ENCODE measurements around the gene MARS2.
"Not testable (repeated sequence)": the region's sequence is repeated elsewhere in the genome, so short reads cannot be mapped to it uniquely, and the experiment has no call there.

Gene MARS2

GRCh38 chr2:197707316-197708213 lies 2.4 kb downstream of the MARS2 start:
- H3K4me3 ChIP-seq (ENCODE audit: low read depth, low read length): peak overlapping the region; percentile 89
- TF ChIP-seq CTCF (conservative IDR thresholded peaks at IDR 0.05; ENCODE audit: low read depth, low read length): peak; percentile 62
- peak; percentile 80 for DNase-seq (ENCODE audit: low read depth)

GRCh38 chr2:197708331-197708730 lies 3.2 kb downstream of the MARS2 start:
- no peak for TF ChIP-seq CTCF (conservative IDR thresholded peaks at IDR 0.05; ENCODE audit: low read depth, low read length)
- H3K4me3 ChIP-seq (ENCODE audit: low read depth, low read length): no peak overlapping the region
- DNase-seq (ENCODE audit: low read depth): peak; percentile 75

- H3K4me3 ChIP-seq (ENCODE audit: low read depth, low read length); DNase-seq (ENCODE audit: low read depth): not testable (repeated sequence)
Observed at GRCh38 chr2:197709140-197709539, 4.0 kb downstream of the MARS2 start.

- TF ChIP-seq CTCF (conservative IDR thresholded peaks at IDR 0.05; ENCODE audit: low read depth, low read length): no peak
- DNase-seq (ENCODE audit: low read depth): no peak
- H3K4me3 ChIP-seq (ENCODE audit: low read depth, low read length): no peak overlapping the region
Observed at GRCh38 chr2:197710424-197711042, 5.4 kb downstream of the MARS2 start.

GRCh38 chr2:197711578-197711977 lies 6.4 kb downstream of the MARS2 start:
- no peak overlapping the region for H3K4me3 ChIP-seq (ENCODE audit: low read depth, low read length)
- no peak for DNase-seq (ENCODE audit: low read depth)
- no peak for TF ChIP-seq CTCF (conservative IDR thresholded peaks at IDR 0.05; ENCODE audit: low read depth, low read length)

- TF ChIP-seq CTCF (conservative IDR thresholded peaks at IDR 0.05; ENCODE audit: low read depth, low read length): no peak
- no peak for DNase-seq (ENCODE audit: low read depth)
Observed at GRCh38 chr2:197713271-197713670, 8.1 kb downstream of the MARS2 start.

GRCh38 chr2:197717863-197718262 lies 12.7 kb downstream of the MARS2 start:
- H3K4me3 ChIP-seq (ENCODE audit: low read depth, low read length): no peak overlapping the region
- DNase-seq (ENCODE audit: low read depth): no peak
- TF ChIP-seq CTCF (conservative IDR thresholded peaks at IDR 0.05; ENCODE audit: low read depth, low read length): no peak

More at GRCh38 chr2:197713271-197713670, 8.1 kb downstream of the MARS2 start:
- H3K4me3 ChIP-seq (ENCODE audit: low read depth, low read length): no peak overlapping the region
